HG02763 (cell line): ENCODE data around the gene RENBP.
A peak's percentile ranks its signal among the peaks of the same experiment; 100 is the strongest.

Experiments used
- ATAC-seq: cut with Tn5 transposase; IDR thresholded peaks from one replicate; pipeline ENCODE4 v1.9.1; 2021; ENCODE audit warnings: mild to moderate bottlenecking, moderate library complexity; ENCODE audit not compliant: unreplicated experiment

Gene RENBP

DNA sequence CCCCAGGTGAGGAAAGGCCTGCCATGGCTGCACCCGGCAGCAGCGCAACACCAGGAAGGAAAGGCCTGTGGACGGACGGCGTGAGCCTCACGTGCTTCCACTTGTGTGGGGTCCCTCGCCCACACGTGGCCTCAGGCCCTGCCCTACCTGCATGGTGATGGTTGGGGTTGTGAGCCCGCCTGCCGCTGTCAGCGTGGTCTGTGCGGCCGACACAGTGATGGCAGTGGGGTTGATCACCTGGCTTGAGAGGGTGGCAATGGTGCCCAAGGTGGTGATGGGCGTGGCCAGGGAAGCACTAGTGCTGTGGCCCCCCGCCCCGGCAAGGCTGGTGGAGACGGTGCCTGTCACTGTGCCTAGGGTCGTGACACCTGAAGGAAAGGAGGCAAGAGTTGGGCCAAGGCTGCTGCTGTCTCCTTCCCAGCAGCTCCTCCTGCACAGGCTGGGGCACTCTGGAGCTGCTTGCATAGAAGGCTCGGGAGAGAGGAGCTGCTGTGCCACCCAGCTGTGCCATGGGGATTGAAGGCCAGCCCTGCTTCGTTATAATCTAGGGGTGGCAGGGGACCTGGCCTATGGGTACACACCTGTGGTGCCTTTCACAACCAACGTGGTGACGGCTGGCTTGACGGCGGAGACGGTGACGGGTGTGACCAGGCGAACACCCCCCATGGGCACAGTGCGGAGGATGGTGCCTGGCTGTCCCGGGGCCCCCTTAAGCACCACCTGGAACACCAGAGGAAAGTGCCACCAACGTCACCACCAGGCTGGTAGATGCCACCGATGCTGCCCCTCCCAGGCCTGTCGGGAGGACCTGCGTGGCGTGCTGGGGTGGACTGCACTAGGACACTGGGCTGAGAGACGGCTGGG lies 11.8 kb upstream of the RENBP start:
- no peak for ATAC-seq

DNA sequence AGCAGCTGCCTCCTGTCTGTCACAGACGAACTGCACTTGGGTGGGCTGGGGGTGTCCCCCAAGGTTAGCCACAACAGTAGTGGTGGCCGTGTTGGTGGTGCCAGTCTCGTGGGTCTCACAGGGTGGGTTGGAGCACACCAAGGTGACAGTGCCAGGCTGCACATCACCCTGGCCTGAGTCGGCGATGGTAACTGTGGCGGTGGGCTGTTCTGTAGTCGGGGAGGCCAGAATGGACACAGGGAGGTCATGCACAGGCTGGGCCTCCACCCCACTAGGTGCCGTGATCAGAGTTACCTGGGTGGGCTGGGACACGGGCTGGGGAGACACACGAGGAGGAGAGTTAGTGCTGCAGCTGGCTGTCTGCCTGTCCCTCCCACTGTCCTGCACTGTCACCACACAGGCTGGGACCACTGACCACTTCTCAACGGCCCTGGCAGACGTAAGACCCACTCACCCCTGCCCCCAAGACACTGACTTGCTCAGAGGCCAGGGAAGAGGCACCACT lies 10.8 kb upstream of the RENBP start:
- ATAC-seq: no peak

DNA sequence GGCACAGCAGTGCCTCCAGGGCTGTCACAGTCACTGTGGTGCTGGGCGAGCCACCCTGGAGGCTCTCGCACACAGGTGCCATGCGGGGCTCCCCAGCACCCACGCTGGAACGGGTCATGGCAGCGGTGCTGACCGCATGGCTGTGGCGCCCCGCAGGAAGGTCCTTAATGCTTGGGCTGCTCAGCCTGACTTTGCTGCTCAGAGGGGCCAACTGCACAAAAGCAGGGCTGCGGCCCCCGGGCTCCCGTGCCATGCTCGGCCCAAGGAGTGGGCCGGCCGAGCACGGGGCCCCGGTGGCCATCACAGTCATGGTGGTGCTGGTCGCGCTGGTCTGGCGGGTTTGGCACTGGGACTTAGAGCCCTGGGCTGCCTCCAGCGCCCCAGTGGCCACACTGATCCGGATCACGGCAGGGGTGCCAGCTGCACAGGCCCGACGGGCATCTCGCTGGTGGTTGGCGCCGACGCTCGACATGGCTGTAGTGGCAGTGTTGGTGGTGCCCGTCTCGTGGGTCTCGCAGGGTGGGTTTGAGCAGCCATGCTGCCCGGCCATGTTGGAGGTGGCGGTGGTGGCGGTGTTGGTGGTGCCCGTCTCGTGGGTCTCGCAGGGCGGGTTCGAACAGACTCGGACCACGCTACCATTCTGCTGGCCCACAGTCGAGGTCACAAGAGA lies 10.2 kb upstream of the RENBP start:
- ATAC-seq: no peak

DNA sequence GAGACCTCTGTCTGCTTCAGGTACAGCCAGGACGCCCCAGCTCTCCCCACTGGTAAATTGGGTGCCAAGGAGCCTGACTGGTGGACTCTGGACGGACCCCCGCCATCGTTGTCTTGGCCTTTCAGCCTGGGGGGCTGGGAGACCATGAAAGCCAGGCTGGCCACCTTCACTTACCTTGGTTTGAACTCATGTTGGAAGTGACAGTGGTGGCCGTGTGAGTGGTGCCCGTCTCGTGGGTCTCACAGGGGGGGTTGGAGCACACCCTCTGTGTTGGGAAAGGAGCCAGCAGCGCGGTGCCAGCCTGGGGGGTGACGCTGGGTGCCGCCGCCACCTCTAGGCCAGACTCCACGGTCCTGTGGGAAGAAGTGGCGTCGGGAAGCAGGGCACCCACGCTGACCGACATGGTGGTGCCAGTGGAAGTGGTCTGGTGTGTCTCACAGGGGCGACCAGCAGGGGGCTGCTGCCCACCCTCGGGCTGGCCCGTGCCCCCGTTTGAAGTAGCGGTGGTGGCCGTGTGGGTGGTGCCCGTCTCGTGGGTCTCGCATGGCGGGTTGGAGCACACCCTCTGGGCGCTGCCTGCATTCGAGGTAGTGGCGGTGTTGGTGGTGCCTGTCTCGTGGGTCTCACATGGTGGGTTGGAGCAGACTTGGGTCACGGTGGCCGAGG lies 9.6 kb upstream of the RENBP start:
- no peak for ATAC-seq

DNA sequence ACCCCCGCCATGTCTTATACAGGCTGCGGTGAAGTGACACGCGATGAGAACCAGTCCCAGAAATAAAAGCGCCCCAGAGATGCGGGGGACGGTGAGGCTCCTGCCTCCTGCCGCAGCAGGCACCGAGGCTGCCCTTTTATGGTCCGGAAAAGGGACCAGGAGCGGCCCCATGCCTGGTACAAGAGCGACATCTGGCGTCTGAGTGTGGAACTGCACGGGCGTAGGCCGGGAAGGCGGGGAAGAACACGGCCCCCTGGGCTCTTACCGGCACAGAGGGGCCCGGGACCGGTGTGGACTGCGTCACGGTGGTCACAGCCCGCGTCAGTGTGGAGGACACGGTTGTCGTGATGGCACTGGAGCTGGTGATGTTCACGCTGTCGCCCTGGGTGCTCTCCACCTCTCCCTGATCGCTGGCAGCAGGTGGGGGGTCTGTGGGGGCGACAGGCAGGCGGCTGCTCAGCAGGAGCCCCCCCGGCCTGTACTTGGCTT lies 8.9 kb upstream of the RENBP start:
- ATAC-seq: no peak

DNA sequence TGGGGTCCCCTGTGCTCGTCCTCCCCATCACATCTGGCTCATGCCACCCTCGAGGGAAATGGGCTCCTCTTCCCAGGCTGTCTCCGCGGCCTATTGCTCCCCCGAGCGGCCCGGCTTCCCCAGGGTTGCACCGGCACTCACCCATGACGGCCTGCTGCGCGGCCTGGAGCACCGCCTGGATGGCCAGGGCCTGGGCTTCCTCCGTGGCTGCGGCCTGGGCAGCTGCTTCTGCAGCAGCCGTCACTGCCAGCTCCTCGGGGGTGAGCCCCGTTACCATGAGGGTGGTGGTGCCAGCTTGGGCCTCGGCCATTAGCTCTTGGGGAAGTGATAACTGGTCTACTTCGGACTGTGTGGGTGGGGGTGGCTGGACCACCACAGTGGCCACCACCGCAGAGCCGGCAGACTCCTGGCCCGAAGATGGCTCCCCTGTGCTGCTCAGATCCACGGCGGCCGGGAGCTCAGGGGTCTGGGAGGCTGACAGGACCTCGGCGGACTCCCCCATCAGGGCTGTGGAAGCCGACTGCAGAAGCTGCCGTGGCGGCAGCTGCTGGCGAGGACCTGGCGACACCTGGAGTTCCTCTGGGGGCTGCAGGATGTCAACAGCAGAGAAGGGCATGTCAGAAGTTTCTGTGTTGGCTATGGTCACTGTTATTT lies 8.1 kb upstream of the RENBP start:
- ATAC-seq: no peak

DNA sequence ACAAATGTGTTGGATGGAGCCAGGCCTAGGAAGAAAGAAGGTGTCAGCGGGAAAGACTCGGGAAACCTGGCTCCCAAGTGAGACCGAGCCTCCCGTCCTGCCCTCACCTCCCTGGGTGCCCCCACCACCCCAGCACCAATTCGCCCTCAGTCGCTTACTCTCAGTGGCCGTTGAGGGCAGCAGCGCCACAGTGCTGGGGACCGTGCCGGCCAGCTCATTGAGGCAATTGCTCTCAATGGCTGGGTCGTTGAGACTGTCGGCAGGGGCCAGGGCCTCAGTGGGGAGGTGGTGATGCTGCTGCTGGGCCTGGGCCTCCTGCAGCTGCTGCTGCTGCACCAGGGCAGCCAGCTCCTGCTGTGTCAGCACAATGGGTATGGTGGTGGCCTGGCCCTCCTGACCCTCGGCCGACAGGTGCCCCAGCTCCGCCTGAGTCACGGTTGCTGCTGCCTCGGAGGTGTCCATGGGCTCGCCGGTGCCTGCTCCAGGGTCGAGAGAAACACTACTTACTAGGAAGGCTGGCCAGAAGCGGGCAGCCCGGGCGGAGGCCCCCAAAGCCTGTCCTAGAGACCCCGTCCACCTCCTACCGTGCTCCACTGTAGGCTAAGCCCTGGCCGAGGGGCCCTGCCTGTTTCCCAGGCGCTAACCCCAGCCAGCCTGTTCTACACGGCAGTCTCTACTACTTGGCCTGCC lies 7.4 kb upstream of the RENBP start:
- ATAC-seq: no peak

DNA sequence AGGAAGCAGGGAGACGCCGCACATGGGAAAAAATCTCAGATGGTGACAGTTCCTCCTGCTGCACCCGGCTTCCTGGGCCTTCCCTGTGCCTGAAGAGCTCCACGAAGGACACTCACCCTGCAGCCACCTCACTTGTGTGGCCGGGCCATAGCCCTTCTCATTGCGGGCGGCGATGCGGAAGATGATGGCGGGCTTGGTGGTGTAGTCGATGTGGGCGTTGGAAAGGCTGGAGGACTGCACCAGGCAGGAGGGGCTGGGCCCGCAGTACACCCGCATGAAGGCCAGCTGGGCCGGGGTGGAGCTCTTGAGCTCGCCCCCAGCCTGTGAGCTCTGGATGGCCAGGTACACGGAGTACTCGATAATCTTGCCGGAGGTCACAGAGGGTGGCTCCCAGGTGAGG lies 5.7 kb upstream of the RENBP start:
- ATAC-seq: no peak

DNA sequence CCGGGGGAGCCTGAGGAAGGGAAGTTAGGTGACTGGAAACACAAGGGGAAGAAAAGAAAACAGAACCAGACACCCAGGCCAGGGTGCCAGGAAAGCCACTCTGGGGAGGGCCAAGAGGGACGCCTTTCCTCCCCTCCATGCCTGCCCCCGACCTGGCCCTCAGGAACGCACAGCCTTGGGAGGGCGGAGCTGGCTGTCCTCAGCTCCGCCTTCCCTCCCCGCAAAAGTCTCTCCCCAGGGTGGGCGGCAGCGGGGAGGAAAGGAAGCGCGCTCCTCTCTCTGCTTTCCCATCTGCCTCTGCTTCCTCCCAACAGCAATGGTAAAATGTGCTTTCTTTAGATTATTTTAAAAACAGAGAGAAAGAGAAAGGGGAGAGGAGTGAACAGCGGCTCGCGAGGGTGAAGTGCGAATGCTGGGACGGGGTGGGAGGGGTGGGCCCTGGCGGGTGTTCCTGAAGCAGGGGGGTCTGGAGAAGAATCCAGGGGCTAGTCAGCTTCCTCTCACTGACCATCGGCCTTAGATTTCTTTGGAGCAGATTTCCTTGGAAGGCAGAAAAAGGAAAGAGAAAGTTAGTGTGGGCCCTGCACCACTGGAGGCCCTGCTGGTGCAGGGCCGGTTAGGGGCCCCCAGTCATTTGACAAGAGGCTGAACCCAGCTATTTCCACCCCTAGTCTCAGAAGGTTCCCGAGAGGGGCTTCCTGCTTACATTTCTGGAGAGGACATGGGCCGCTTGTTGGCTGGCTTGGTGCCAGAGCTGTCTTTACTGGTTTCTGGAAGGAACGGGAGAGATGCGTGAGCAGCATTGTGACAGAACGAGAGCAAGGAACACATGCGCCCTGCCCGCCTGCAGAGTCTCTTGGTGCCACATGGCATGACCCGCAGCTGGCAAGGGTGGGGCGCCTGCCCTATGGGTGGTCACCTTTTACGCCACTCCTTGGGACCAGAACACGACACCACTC lies 4.7 kb upstream of the RENBP start:
- ATAC-seq: no peak

DNA sequence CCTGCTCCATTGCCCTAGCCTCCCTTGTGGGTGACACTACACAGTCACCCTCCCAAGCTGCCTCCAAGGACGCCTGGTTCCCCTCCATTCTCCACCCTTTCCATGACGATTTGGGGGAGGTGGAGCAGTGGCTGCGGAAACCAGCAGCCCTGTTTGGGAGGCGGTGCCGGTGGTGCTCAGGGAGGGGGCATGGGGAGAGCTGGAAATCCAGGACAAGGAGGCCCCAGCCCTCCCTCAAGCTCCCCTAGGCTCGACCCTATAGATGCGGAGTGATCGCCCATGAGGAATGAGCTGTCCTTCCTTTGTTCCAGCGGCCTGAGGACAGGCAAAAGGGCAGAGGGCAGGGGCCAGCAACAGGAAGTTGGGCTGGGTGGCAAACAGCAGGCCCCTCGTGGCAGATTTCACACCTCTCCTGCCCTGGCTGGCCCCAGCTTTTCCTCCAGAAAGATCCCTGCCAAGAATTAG lies 3.6 kb upstream of the RENBP start:
- no peak for ATAC-seq

DNA sequence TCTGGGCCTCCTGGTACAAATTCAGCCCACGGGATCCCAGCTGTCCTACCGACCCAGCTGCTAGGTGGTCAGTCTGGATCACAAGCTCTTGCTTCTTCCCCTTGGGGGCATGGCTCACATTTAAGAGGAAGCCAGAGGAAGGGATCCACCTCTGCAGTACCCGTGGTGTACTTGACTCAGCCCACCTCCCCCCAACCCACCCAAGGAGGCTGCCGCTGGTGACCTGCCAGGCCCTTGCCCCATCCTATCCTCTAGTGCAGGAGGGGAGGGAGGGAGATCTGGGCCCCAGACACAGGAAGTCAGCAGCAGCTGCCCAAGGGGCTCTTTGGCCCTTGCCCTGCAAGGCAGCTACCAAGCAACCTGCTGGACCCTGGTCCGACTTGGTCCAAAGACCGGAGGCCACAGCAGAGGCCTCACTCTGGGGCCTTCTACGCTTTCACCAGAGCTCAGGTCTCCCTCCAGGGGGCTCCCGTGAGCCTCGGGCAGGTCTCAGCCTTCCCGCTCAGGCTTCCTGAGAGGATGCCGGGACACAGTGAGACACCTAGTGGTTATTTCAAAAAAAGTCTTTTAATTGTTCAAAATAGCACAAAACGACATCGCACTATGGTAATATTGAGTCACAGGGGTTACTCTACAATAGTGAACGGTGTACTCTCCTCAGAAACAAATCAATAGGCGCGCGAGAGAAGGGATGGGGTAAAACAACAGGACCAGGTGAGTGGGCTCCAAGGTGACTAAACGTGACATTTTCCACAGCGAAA lies 2.7 kb upstream of the RENBP start:
- ATAC-seq: peak; percentile 65

DNA sequence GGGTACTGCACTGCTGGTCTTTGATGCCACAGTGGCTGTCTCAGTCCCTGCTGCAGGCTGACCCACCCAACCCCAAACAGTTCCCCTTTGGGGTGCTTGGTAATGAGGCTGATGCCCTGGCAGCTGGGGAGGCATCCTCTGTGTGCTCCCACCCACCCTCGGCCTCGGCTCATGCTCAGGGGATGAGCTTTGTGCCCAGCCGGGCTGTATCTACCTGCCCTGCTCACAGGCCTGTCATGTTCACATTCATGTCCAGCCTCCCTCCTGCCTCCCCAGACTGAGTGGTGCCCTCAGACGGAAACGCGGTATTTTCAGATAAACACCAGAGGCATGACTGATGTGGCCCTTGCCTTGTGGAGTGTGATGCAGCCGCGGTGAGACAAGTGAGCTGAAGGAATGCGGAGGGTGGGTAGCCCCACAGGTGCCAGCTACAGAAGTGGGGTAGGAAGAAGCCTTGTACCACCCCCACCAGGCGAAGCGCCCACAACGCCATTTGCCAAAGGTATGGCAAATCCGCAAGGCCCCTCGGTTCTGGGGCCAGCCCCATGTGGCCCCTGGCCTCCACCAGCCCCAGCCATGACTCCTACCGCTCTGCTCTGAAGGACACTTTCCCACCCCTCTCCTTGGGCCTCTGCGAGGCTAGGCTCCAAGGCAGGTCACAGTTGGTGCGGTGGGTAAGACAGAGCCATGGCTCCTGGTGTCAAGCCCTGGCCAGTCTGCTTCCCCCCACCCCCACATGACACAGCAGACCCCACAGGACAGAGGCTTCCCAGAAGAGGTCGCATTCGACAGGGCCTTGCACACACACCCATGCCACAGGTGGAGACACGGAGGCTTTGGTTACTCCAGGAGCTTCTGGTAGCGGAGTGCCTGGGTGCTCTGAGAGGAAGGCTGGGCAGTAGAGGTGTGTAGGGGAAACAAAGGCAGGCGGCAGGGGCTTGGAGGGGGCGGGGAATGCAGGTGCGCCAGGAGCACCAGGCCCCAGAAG lies 1.8 kb upstream of the RENBP start:
- no peak for ATAC-seq

DNA sequence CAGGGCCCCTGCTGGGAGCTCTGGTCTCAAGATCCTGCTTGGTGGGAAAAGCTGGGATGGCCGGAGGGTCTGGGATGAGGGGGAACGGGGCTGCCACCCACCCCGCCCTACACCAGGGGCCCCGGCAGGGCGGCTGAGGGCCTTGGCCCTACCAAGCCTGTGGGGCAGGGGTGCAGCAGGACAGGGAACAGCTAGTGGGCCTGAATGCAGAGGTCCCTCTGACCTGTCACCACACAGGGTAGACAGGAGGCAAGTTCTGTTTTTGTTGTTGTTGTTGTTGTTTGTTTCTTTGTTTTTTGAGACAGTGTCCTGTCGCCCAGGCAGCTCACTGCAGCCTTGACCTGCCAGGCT lies 332 bp upstream of the RENBP start:
- ATAC-seq: no peak

DNA sequence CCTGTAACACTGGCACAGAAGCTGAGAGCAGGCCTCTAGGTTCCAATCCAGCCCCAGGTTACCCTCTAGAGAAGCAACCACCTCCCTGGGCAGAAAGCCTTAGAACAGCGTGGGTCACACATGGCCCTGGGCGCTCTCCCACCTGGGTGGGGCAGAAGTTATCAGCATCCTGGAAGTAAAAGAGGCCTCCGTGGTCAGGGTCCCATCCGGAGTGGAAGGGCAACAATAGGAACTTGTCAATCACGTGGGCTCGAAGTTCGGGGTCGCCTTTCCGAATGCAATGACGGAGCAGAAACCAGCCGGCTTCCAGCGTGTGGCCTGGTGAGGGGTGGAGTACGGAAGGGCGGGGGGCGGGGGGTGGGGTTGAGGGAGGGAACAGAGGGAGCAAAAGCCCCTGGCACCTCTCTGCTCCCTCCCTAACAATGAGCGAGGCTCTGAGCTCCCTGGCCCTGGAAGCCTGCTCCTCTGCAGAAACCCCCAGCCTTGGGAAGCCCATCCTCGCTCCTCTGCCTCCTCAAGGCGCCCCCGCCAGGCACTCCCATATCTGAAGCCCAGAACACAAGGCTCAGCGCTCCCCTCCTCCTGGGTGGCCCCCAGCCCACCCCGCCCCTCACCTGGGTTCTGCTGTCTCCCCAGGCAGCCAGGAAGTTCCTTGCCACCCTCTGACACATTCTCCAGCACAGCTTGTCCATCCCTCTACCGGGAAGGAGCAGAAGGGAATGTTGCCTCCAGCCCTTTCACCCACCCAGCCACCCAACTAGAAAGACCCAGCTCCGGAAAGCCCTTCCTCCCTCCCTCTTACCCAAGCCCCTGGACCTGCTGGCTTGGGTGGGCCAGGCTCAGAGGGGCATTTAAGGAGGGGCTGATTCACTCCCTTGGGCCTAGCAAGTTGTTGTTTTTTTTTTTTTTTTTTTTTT lies 2.8 kb downstream of the RENBP start:
- ATAC-seq: no peak

DNA sequence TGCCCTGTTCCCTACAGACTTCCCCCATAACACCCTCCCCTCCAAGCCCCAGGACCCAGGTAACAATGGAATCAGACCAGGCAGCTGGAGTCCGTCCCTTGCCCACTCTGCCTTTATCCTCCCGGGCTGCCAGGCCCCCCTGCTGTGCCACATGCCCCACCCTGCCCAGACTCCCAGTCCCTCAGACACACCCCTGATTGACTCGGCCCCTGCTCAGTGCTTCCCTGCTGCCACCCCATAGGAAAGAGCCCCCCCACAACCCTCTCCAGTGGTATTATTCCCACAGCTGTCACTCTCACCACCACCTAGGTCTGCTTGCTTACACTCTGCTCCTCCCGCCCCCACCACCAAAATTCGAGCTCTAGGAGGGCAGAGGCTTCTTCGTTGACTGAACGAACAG lies 4.9 kb downstream of the RENBP start:
- no peak for ATAC-seq

DNA sequence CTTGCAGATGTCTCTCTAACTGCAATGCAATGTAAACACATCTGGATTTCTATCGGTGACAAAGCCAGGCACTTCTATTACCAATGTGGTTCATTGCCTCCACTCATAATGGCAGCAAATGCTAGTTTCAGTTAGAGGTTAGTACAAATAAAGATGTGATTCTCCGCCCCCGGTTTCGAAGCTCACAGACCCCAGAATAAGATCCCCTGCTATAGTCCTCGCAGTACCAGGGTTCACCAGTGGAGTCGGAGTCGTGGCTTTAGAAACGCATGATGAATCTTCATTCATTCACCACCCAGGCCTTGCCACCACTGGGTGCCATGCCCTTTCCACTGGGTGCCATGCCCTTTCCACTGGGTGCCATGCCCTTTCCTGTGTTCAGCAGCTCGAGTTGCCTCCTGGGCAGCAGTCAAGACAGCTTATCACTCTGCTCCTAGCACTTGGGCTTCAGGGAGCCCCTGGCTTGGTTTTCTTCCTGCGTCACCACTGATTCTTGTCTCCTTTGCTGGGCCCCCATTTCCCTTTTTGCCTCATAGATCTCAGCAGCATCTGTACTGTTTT lies 6.1 kb downstream of the RENBP start:
- ATAC-seq: no peak
